ENCODE measurements around the gene MBOAT1. TPM values are rescaled to one million over a fixed set of nuclear protein-coding genes. Genes with fewer than 3 reads are reported as not detected.

The MBOAT1 gene
- total RNA-seq, 2 experiments from 2014 or later, result 25.5 to 27.1 TPM

GRCh38 chr6:20110478-20110877, 101.8 kb downstream of the MBOAT1 start:
- Mint-ChIP-seq H3K9me3 (no peaks in the 10 kb centered on the region), H3K36me3 (ENCODE audit: low read depth) (peaks cover 35% of the 10 kb centered on the region), H3K4me1 (peaks cover 6% of the 10 kb centered on the region), H3K27me3 (no peaks in the 10 kb centered on the region), H3K4me3 (no peak overlapping the region), H3K27ac (no peak overlapping the region)
- CTCF ChIA-PET, result interaction anchor here (2.2 kb wide), 1 partner anchor 16 kb away, joined by 11 read pairs; no protein-coding TSS in a partner anchor
- POLR2A ChIA-PET, result no interaction called here
- DNase-seq, result no peak

- ChIA-PET POLR2A (no interaction called here), CTCF (interaction anchor here (0.7 to 2.2 kb wide), 2 partner anchors 17 kb away, joined by 3 to 11 read pairs; no protein-coding TSS in a partner anchor)
- no peaks in the 10 kb centered on the region for H3K27me3 Mint-ChIP-seq
- H3K27ac Mint-ChIP-seq, result no peak overlapping the region
- H3K4me3 Mint-ChIP-seq, result no peak overlapping the region
- no peaks in the 10 kb centered on the region for H3K9me3 Mint-ChIP-seq
- peaks cover 6% of the 10 kb centered on the region for H3K4me1 Mint-ChIP-seq
- DNase-seq, result no peak
- H3K36me3 Mint-ChIP-seq (ENCODE audit: low read depth), result peaks cover 33% of the 10 kb centered on the region
These were observed 102.7 kb downstream of the MBOAT1 start for GRCh38 chr6:20109526-20109925.

GRCh38 chr6:20105838-20106237, 106.4 kb downstream of the MBOAT1 start:
- no peak for DNase-seq
- no peak overlapping the region for H3K4me3 Mint-ChIP-seq
- no peak overlapping the region for H3K27ac Mint-ChIP-seq
- H3K4me1 Mint-ChIP-seq, result no peaks in the 10 kb centered on the region
- peaks cover 23% of the 10 kb centered on the region for H3K36me3 Mint-ChIP-seq (ENCODE audit: low read depth)
- H3K27me3 Mint-ChIP-seq, result no peaks in the 10 kb centered on the region
- ChIA-PET CTCF (interaction anchor here (4.4 kb wide), 1 partner anchor 19 kb away, joined by 32 read pairs; no protein-coding TSS in a partner anchor), POLR2A (no interaction called here)
- no peaks in the 10 kb centered on the region for H3K9me3 Mint-ChIP-seq

GRCh38 chr6:20104696-20105095, 107.6 kb downstream of the MBOAT1 start:
- no peaks in the 10 kb centered on the region for H3K27me3 Mint-ChIP-seq
- H3K36me3 Mint-ChIP-seq (ENCODE audit: low read depth), result peaks cover 21% of the 10 kb centered on the region
- no peaks in the 10 kb centered on the region for H3K9me3 Mint-ChIP-seq
- POLR2A ChIA-PET, result no interaction called here
- no peak overlapping the region for H3K4me3 Mint-ChIP-seq
- no peak for DNase-seq
- H3K4me1 Mint-ChIP-seq, result no peaks in the 10 kb centered on the region
- no peak overlapping the region for H3K27ac Mint-ChIP-seq
- CTCF ChIA-PET, result interaction anchor here (4.4 kb wide), 1 partner anchor 20 kb away, joined by 32 read pairs; no protein-coding TSS in a partner anchor

- no peak for DNase-seq
- no peaks in the 10 kb centered on the region for H3K27me3 Mint-ChIP-seq
- no peaks in the 10 kb centered on the region for H3K4me1 Mint-ChIP-seq
- no peaks in the 10 kb centered on the region for H3K9me3 Mint-ChIP-seq
- H3K4me3 Mint-ChIP-seq, result no peak overlapping the region
- peaks cover 13% of the 10 kb centered on the region for H3K36me3 Mint-ChIP-seq (ENCODE audit: low read depth)
- ChIA-PET CTCF (no interaction called here), POLR2A (no interaction called here)
- H3K27ac Mint-ChIP-seq, result no peak overlapping the region
These were observed 109.7 kb downstream of the MBOAT1 start for GRCh38 chr6:20102397-20103073.

- ChIA-PET POLR2A (no interaction called here), CTCF (interaction anchor here (1.4 kb wide), 1 partner anchor 27 kb away, joined by 5 read pairs; no protein-coding TSS in a partner anchor)
- Mint-ChIP-seq H3K9me3 (no peaks in the 10 kb centered on the region), H3K27ac (no peak overlapping the region), H3K36me3 (ENCODE audit: low read depth) (peaks cover 8% of the 10 kb centered on the region), H3K27me3 (no peaks in the 10 kb centered on the region), H3K4me1 (no peaks in the 10 kb centered on the region), H3K4me3 (no peak overlapping the region)
- DNase-seq, result no peak
These were observed 113.1 kb downstream of the MBOAT1 start for GRCh38 chr6:20099156-20099555.

- H3K36me3 Mint-ChIP-seq (ENCODE audit: low read depth), result peaks cover 8% of the 10 kb centered on the region
- ChIA-PET CTCF (interaction anchor here (0.8 to 1.4 kb wide), 3 partner anchors 28 to 31 kb away, joined by 3 to 5 read pairs (median 4); no protein-coding TSS in a partner anchor), POLR2A (no interaction called here)
These were observed 113.9 kb downstream of the MBOAT1 start for GRCh38 chr6:20098267-20098876.

GRCh38 chr6:20096536-20096935, 115.7 kb downstream of the MBOAT1 start:
- H3K4me3 Mint-ChIP-seq, result no peak overlapping the region
- H3K9me3 Mint-ChIP-seq, result no peaks in the 10 kb centered on the region
- no peak for DNase-seq
- ChIA-PET CTCF (no interaction called here), POLR2A (no interaction called here)
- H3K27me3 Mint-ChIP-seq, result no peaks in the 10 kb centered on the region
- H3K36me3 Mint-ChIP-seq (ENCODE audit: low read depth), result no peaks in the 10 kb centered on the region
- H3K27ac Mint-ChIP-seq, result no peak overlapping the region
- H3K4me1 Mint-ChIP-seq, result no peaks in the 10 kb centered on the region

More at GRCh38 chr6:20098267-20098876, 113.9 kb downstream of the MBOAT1 start:
- H3K4me3 Mint-ChIP-seq, result no peak overlapping the region
- no peaks in the 10 kb centered on the region for H3K9me3 Mint-ChIP-seq
- no peaks in the 10 kb centered on the region for H3K4me1 Mint-ChIP-seq
- H3K27me3 Mint-ChIP-seq, result no peaks in the 10 kb centered on the region
- DNase-seq, result no peak
- H3K27ac Mint-ChIP-seq, result no peak overlapping the region

GRCh38 chr6:20095436-20095835, 116.8 kb downstream of the MBOAT1 start:
- Mint-ChIP-seq H3K9me3 (no peaks in the 10 kb centered on the region), H3K4me1 (no peaks in the 10 kb centered on the region), H3K27ac (no peak overlapping the region), H3K27me3 (no peaks in the 10 kb centered on the region), H3K36me3 (ENCODE audit: low read depth) (no peaks in the 10 kb centered on the region), H3K4me3 (no peak overlapping the region)
- DNase-seq, result no peak
- ChIA-PET CTCF (no interaction called here), POLR2A (no interaction called here)

- no peak overlapping the region for H3K27ac Mint-ChIP-seq
- POLR2A ChIA-PET, result no interaction called here
- H3K4me1 Mint-ChIP-seq, result no peaks in the 10 kb centered on the region
- CTCF ChIA-PET, result interaction anchor here (0.9 to 4.4 kb wide), 14 partner anchors 11 to 438 kb away, joined by 3 to 37 read pairs (median 4); no protein-coding TSS in a partner anchor
- H3K36me3 Mint-ChIP-seq (ENCODE audit: low read depth), result no peaks in the 10 kb centered on the region
- no peak for DNase-seq
- H3K9me3 Mint-ChIP-seq, result no peaks in the 10 kb centered on the region
- H3K4me3 Mint-ChIP-seq, result no peak overlapping the region
- H3K27me3 Mint-ChIP-seq, result no peaks in the 10 kb centered on the region
These were observed 120.2 kb downstream of the MBOAT1 start for GRCh38 chr6:20092071-20092566.

- Mint-ChIP-seq H3K27me3 (peaks cover 3% of the 10 kb centered on the region), H3K4me3 (no peak overlapping the region), H3K4me1 (no peaks in the 10 kb centered on the region), H3K9me3 (no peaks in the 10 kb centered on the region), H3K36me3 (ENCODE audit: low read depth) (no peaks in the 10 kb centered on the region), H3K27ac (no peak overlapping the region)
- POLR2A ChIA-PET, result no interaction called here
- no peak for DNase-seq
- CTCF ChIA-PET, result no interaction called here
These were observed 125.3 kb downstream of the MBOAT1 start for GRCh38 chr6:20086992-20087391.

- CTCF ChIA-PET, result no interaction called here
- Mint-ChIP-seq H3K27ac (no peak overlapping the region), H3K4me1 (no peaks in the 10 kb centered on the region)
These were observed 126.5 kb downstream of the MBOAT1 start for GRCh38 chr6:20085817-20086216.

GRCh38 chr6:20084411-20084810, 127.9 kb downstream of the MBOAT1 start:
- ChIA-PET CTCF (no interaction called here), POLR2A (no interaction called here)
- no peaks in the 10 kb centered on the region for H3K36me3 Mint-ChIP-seq (ENCODE audit: low read depth)
- DNase-seq, result no peak
- no peak overlapping the region for H3K27ac Mint-ChIP-seq
- peaks cover 6% of the 10 kb centered on the region for H3K27me3 Mint-ChIP-seq
- peaks cover 3% of the 10 kb centered on the region for H3K9me3 Mint-ChIP-seq
- no peaks in the 10 kb centered on the region for H3K4me1 Mint-ChIP-seq
- no peak overlapping the region for H3K4me3 Mint-ChIP-seq

More at GRCh38 chr6:20085817-20086216, 126.5 kb downstream of the MBOAT1 start:
- Mint-ChIP-seq H3K27me3 (peaks cover 3% of the 10 kb centered on the region), H3K4me3 (no peak overlapping the region), H3K9me3 (no peaks in the 10 kb centered on the region), H3K36me3 (ENCODE audit: low read depth) (no peaks in the 10 kb centered on the region)
- DNase-seq, result no peak
- POLR2A ChIA-PET, result no interaction called here
